ENCODE data around the gene TTF1.

DNA sequence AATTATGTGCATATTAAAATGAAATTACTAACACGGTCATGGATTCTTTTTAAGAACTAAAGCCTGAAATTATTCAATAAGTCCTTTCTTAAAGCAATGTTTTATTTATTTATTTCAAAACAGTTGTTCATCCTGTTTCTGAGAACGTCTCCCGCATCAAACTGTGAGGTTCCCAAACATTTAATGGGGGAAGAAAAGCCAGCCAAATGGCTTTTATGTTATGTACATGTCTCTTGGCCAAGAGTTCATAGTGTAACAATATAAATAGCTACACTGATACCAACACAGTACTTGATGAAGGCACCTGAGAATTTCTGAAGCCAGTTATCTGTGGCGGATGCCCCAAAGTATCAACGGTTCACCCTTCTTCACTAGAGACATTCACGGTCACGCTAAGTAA lies 15.7 kb downstream of the TTF1 start:
- TF ChIP-seq, protein P1, sequence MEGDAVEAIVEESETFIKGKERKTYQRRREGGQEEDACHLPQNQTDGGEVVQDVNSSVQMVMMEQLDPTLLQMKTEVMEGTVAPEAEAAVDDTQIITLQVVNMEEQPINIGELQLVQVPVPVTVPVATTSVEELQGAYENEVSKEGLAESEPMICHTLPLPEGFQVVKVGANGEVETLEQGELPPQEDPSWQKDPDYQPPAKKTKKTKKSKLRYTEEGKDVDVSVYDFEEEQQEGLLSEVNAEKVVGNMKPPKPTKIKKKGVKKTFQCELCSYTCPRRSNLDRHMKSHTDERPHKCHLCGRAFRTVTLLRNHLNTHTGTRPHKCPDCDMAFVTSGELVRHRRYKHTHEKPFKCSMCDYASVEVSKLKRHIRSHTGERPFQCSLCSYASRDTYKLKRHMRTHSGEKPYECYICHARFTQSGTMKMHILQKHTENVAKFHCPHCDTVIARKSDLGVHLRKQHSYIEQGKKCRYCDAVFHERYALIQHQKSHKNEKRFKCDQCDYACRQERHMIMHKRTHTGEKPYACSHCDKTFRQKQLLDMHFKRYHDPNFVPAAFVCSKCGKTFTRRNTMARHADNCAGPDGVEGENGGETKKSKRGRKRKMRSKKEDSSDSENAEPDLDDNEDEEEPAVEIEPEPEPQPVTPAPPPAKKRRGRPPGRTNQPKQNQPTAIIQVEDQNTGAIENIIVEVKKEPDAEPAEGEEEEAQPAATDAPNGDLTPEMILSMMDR (IDR thresholded peaks at IDR 0.05): no peak
- no peak for TF ChIP-seq GABPA (IDR thresholded peaks at IDR 0.05; ENCODE audit: low read depth)
- TF ChIP-seq EP300 (IDR thresholded peaks at IDR 0.05; ENCODE audit: borderline replicate concordance in 1 of 2, low read depth in 1 of 2, low read length in 1 of 2): no peak
- no peak for TF ChIP-seq SIN3A (IDR thresholded peaks at IDR 0.05; ENCODE audit: borderline replicate concordance, low read depth, low read length)
- TF ChIP-seq SMC3 (IDR thresholded peaks at IDR 0.05; ENCODE audit: low read depth, low read length): no peak
- TF ChIP-seq, protein P2, sequence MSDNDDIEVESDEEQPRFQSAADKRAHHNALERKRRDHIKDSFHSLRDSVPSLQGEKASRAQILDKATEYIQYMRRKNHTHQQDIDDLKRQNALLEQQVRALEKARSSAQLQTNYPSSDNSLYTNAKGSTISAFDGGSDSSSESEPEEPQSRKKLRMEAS (IDR thresholded peaks at IDR 0.05; ENCODE audit: low read depth): no peak
- TF ChIP-seq TAF1 (IDR thresholded peaks at IDR 0.05; ENCODE audit: borderline replicate concordance, low read depth, low read length): no peak
- no peak for TF ChIP-seq MEF2A (IDR thresholded peaks at IDR 0.05; ENCODE audit: borderline replicate concordance, low read depth)
- no peak for TF ChIP-seq CHD2 (IDR thresholded peaks at IDR 0.05; ENCODE audit: low read length, partially characterized antibody)

Data from SK-N-SH (cell line).